GM18870 (cell line): ENCODE results near the gene CCSER1.
"Not testable (repeated sequence)": the region's sequence is repeated elsewhere in the genome, so short reads cannot be mapped to it uniquely, and the experiment has no call there.

Experiments used
- ATAC-seq: cut with Tn5 transposase; IDR thresholded peaks from one replicate; pipeline ENCODE4 v1.9.1; 2021; ENCODE audit warnings: moderate library complexity; ENCODE audit not compliant: unreplicated experiment

CCSER1 gene

DNA sequence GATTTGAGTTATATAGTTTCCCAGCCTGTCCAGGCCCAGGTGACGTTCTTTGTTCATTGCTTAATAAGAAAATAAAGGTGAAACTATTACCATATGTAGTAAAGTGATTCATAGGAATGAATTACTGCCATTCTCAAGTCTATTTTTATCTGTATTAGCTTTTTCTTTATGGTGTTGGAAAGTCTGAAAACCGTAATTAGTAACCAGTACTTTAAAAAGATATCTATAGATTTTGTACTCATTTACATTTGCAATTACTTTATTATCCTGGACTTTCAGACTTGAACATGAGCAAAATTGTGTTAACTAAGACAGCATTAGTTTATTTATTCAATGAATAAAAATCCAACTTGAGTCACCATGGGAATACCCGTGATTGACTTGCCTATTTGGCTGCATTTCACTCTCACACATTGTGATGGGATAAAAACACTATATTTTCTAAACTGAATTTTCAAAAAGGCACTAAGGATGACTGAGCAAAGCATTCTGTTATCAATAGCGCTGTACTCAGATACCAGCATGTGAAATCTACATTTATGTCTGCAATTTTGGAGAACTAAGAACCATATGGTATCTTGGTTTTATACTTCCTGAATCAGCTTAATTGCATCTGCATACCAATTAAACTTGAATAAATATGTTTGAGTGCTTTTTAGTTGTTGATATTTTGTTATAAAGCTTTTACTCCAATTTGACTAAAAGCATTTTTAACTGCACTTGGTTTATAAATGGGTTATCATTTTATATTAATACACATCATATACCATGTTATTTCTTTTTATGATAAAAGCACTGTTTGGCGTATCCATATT, 154.6 kb downstream of the CCSER1 start:
- ATAC-seq: no peak

GRCh38 chr4:90290345-90290744, 163.2 kb downstream of the CCSER1 start:
- no peak for ATAC-seq

DNA sequence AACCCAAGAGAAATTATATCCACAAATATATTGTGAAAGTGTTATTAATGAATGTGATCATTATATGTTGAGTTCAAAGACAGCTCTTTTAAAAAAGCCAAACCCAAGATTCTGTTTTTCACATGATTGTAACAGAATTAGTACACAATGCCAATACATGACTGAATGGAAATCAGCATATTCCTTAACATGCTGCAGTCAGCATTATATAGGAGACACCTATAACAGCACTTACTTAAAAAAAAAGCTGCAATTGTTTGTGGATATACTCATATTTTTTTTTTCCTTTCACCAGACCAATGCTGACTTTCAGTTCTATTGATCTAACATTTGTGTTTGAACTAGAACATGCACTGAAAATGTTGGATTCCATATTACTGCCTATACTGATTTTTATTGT, 165.2 kb downstream of the CCSER1 start:
- no peak for ATAC-seq

- ATAC-seq: no peak
Observed at GRCh38 chr4:90293320-90293719, 166.1 kb downstream of the CCSER1 start.

DNA sequence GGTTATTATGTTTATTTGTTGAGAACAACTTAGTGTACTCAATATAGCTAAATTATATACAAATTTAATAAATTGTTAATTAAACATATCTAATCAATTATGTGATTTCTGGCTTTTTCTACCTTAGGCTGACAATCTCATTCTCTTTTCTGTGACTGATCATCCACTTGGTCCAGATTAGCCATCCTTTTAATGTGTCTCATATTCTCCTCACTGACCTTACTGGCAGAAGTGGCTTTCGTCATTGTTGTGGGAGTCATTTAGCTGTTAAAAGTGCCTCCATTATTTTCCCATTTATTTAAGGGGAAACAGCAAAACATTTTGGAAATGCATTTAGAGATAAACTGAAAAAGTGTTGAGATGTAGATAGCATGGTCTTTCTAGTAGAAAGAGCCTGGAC, 172.2 kb downstream of the CCSER1 start:
- no peak for ATAC-seq

- no peak for ATAC-seq
Observed at GRCh38 chr4:90306810-90307209, 179.6 kb downstream of the CCSER1 start.

DNA sequence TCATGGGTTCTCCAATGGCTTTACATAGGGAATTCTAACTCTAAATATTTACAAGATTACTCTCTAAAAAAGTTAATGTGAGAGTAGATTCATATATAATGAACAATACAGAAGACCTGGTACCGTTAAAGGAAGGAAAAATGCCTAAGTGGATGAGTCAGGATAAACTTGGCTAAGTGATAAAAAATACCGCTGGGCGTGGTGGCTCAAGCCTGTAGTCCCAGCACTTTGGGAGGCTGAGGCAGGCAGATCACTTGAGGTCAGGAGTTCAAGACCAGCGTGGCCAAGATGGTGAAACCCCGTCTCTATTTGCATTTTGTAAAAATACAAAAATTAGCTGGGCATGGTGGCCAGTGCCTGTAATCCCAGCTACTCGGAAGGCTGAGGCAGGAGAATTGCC, 189.9 kb downstream of the CCSER1 start:
- not testable (repeated sequence) for ATAC-seq

DNA sequence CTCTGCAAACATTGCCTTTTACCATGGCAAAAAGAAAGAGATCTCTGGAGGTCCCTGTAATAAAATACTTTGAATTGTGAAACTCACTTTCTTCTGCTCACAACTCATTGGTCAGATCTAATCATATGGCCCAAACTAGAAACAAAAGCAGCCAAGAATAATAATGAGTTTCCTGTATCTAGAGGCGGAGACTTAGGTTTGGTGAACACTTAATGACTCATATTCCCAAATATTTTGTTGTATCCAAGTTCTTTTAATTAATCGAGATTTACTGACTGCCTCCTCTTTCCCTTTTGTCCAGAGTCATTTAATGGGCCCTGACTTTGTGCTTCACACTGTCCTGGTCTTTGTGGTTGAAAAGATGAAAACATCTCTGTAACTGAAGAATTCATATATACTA, 190.6 kb downstream of the CCSER1 start:
- ATAC-seq: no peak

DNA sequence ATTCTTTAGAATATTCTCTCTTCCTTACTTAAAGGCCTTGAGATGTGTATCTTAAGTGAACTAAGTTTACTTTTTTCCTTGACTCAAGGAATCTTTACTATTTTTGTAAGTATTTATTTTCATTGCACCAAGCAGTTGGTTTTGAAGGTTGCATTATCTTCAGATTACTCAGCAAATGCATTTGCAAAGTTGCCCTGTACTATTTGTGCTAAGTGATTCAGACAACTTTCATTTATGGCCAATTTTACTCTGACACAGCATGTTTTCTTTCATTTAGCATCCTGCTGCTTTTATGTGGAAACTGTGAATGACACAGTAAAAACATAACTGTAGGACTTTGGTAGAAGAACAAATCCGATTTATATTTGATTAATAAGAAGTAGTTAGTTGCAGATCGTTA, 191.0 kb downstream of the CCSER1 start:
- ATAC-seq: no peak

DNA sequence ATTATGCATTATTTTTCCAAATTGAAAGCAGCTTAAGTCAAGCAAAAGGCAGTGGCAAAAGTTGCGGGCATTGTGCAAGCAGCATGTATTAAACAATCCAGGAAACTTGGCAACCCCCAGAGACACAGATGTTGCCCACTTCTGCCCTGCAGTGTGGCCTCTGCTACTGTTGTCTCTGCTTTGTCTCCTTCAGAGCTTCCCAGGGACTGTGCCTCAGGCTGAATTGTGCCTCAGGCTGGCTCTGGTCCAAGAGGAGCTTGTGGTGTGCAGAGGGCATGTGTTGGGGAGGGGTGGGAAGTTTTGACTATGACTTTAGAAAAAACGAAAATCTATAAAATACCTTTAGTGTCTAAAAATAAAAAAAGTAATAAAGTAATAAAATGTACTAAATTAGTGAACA, 201.4 kb downstream of the CCSER1 start:
- no peak for ATAC-seq

- ATAC-seq: no peak
Observed at GRCh38 chr4:90330546-90330945, 203.4 kb downstream of the CCSER1 start.

- ATAC-seq: no peak
Observed at GRCh38 chr4:90345549-90346215, 218.5 kb downstream of the CCSER1 start.

DNA sequence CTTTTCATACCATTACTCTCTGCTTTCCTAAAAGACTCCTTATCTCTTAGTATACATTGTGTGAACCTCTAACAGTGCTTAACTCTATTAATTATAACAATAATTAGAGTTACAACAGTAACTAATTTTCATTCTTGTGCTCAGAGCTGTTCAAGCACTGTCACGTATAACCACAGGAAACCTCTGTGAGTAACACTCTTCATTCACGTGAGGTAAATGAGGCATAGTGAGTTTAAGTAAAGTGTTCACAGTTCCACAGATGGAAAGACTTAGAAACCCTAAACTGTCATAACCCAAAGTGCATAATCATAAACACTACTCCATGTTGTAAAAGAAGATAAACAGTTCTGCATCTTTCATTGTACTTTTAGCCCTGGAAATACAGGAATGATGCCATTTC, 222.4 kb downstream of the CCSER1 start:
- ATAC-seq: no peak

GRCh38 chr4:90357117-90357710, 230.0 kb downstream of the CCSER1 start:
- no peak for ATAC-seq

GRCh38 chr4:90375081-90375480, 247.9 kb downstream of the CCSER1 start:
- ATAC-seq: no peak

- no peak for ATAC-seq
Observed at GRCh38 chr4:90393215-90393614, 266.0 kb downstream of the CCSER1 start.

- no peak for ATAC-seq
Observed at GRCh38 chr4:90403781-90404180, 276.6 kb downstream of the CCSER1 start.

DNA sequence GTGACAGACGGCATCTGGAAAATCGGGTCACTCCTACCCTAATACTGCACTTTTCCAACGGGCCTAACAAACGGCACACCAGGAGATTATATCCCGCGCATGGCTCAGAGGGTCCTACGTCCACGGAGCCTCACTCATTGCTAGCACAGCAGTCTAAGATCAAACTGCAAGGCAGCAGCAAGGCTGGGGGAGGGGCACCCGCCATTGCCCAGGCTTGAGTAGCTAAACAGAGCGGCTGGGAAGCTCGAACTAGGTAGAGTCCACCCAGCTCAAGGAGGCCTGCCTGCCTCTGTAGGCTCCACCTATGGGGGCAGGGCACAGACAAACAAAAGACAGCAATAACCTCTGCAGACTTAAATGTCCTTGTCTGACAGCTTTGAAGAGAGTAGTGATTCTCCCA, 280.7 kb downstream of the CCSER1 start:
- not testable (repeated sequence) for ATAC-seq

- ATAC-seq: not testable (repeated sequence)
Observed at GRCh38 chr4:90412786-90413185, 285.6 kb downstream of the CCSER1 start.

DNA sequence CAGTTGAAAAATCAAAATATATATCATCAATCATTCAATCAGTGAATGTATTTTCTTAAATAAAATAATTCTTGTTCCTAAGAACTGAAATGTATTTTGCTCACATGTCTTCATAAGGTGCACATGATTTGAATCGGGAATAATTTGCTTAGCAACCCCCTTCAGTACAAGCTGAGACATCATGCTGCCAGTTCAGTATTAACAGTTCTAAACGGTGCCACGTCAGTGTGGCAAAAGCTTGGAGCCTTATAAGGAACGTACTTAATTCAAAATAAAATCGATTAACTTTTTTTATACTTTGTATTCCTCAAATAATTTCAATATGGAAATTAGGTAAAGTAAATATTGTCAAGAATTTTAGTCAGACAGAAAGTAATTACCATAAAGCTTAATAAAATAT, 287.9 kb downstream of the CCSER1 start:
- ATAC-seq: no peak

DNA sequence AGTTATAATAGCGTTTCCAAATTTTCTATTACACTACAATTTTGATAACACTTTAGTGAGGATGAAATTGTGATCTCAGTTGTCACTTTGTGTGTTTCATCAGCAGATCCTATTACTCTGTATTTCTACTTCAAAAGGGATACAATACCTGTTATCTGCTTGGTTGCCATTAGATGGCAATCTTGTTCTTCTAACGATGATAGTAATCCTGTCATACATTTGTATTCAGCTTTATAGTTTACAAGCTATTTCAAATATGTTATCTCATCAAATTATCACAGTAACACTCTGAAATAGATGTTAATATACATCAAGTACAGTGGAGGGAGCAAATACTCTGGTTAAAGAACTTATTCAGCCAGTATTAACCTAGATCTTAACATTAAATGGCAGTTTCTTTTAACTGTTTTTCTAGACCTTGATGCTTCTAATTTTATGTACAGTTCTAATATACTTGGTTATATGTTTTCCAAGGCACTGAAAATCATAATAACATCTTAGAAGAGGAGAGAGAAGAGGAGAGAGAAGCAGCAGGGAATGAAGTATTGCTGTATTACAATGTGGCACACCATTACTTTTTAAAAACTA, 292.0 kb downstream of the CCSER1 start:
- peak; percentile 93 for ATAC-seq

- no peak for ATAC-seq
Observed at GRCh38 chr4:90421161-90421560, 294.0 kb downstream of the CCSER1 start.
